Measurements from ENCODE around the gene CBLC. TPM values are rescaled to one million over a fixed set of nuclear protein-coding genes. Genes with fewer than 3 reads are reported as not detected.
A peak's percentile ranks its signal among the peaks of the same experiment; 100 is the strongest.
"Not testable (repeated sequence)": the region's sequence is repeated elsewhere in the genome, so short reads cannot be mapped to it uniquely, and the experiment has no call there.

CBLC gene
- total RNA-seq, 1 donor from 2014 or later = not detected

- H3K27me3 ChIP-seq (ENCODE audit: control insufficient read depth in 3 of 3, insufficient read depth in 3 of 3, low read length in 3 of 3); H3K36me3 ChIP-seq (ENCODE audit: control insufficient read depth in 3 of 3, insufficient read depth in 3 of 3, low read length in 3 of 3); H3K9me3 ChIP-seq (ENCODE audit: control insufficient read depth in 3 of 3, low read length in 3 of 3); H3K4me1 ChIP-seq (ENCODE audit: control insufficient read depth in 3 of 3, insufficient read depth in 3 of 3, low read length in 3 of 3); H3K9ac ChIP-seq (ENCODE audit: low read depth in 1 of 3, low read length in 3 of 3); H3K27ac ChIP-seq (ENCODE audit: low read depth, low read length); H3K4me3 ChIP-seq (ENCODE audit: low read length in 3 of 3): not testable (repeated sequence)
These were observed 55.2 kb downstream of the CBLC start for GRCh38 chr19:44832875-44833274.

GRCh38 chr19:44834399-44834798, 56.7 kb downstream of the CBLC start:
- H3K27ac ChIP-seq (ENCODE audit: low read depth, low read length); H3K9me3 ChIP-seq (ENCODE audit: control insufficient read depth in 3 of 3, low read length in 3 of 3); H3K9ac ChIP-seq (ENCODE audit: low read depth in 1 of 3, low read length in 3 of 3); H3K27me3 ChIP-seq (ENCODE audit: control insufficient read depth in 3 of 3, insufficient read depth in 3 of 3, low read length in 3 of 3); H3K4me1 ChIP-seq (ENCODE audit: control insufficient read depth in 3 of 3, insufficient read depth in 3 of 3, low read length in 3 of 3); H3K36me3 ChIP-seq (ENCODE audit: control insufficient read depth in 3 of 3, insufficient read depth in 3 of 3, low read length in 3 of 3); H3K4me3 ChIP-seq (ENCODE audit: low read length in 3 of 3): not testable (repeated sequence)

- H3K9ac ChIP-seq (ENCODE audit: low read depth in 1 of 3, low read length in 3 of 3) = no peak overlapping the region
- no peaks in the 10 kb centered on the region for H3K9me3 ChIP-seq (ENCODE audit: control insufficient read depth in 3 of 3, low read length in 3 of 3)
- no peaks in the 10 kb centered on the region for H3K27me3 ChIP-seq (ENCODE audit: control insufficient read depth in 3 of 3, insufficient read depth in 3 of 3, low read length in 3 of 3)
- no peak overlapping the region for H3K27ac ChIP-seq (ENCODE audit: low read depth, low read length)
- H3K4me3 ChIP-seq (ENCODE audit: low read length in 3 of 3) = no peak overlapping the region
- no peaks in the 10 kb centered on the region for H3K4me1 ChIP-seq (ENCODE audit: control insufficient read depth in 3 of 3, insufficient read depth in 3 of 3, low read length in 3 of 3)
- no peaks in the 10 kb centered on the region for H3K36me3 ChIP-seq (ENCODE audit: control insufficient read depth in 3 of 3, insufficient read depth in 3 of 3, low read length in 3 of 3)
These were observed 61.6 kb downstream of the CBLC start for GRCh38 chr19:44839276-44839675.

GRCh38 chr19:44840811-44841210, 63.1 kb downstream of the CBLC start:
- Histone ChIP-seq H3K27me3 (ENCODE audit: control insufficient read depth in 3 of 3, insufficient read depth in 3 of 3, low read length in 3 of 3) (no peaks in the 10 kb centered on the region), H3K27ac (ENCODE audit: low read depth, low read length) (no peak overlapping the region), H3K36me3 (ENCODE audit: control insufficient read depth in 3 of 3, insufficient read depth in 3 of 3, low read length in 3 of 3) (no peaks in the 10 kb centered on the region), H3K4me3 (ENCODE audit: low read length in 3 of 3) (no peak overlapping the region), H3K9ac (ENCODE audit: low read depth in 1 of 3, low read length in 3 of 3) (no peak overlapping the region), H3K4me1 (ENCODE audit: control insufficient read depth in 3 of 3, insufficient read depth in 3 of 3, low read length in 3 of 3) (peaks cover 8 to 10% (median 9%) of the 10 kb centered on the region in 3 donors), H3K9me3 (ENCODE audit: control insufficient read depth in 3 of 3, low read length in 3 of 3) (no peaks in the 10 kb centered on the region)

GRCh38 chr19:44841231-44841630, 63.5 kb downstream of the CBLC start:
- Histone ChIP-seq H3K9ac (ENCODE audit: low read depth in 1 of 3, low read length in 3 of 3) (no peak overlapping the region), H3K4me3 (ENCODE audit: low read length in 3 of 3) (no peak overlapping the region), H3K4me1 (ENCODE audit: control insufficient read depth in 3 of 3, insufficient read depth in 3 of 3, low read length in 3 of 3) (peaks cover 8 to 10% (median 9%) of the 10 kb centered on the region in 3 donors), H3K36me3 (ENCODE audit: control insufficient read depth in 3 of 3, insufficient read depth in 3 of 3, low read length in 3 of 3) (no peaks in the 10 kb centered on the region), H3K27ac (ENCODE audit: low read depth, low read length) (no peak overlapping the region), H3K9me3 (ENCODE audit: control insufficient read depth in 3 of 3, low read length in 3 of 3) (no peaks in the 10 kb centered on the region), H3K27me3 (ENCODE audit: control insufficient read depth in 3 of 3, insufficient read depth in 3 of 3, low read length in 3 of 3) (no peaks in the 10 kb centered on the region)

- Histone ChIP-seq H3K27ac (ENCODE audit: low read depth, low read length) (peak overlapping the region; percentile 46), H3K4me1 (ENCODE audit: control insufficient read depth in 3 of 3, insufficient read depth in 3 of 3, low read length in 3 of 3) (peaks cover 22 to 34% (median 30%) of the 10 kb centered on the region in 3 donors), H3K4me3 (ENCODE audit: low read length in 3 of 3) (peak overlapping the region; percentile 71 to 90 (median 73)), H3K9ac (ENCODE audit: low read depth in 1 of 3, low read length in 3 of 3) (peak overlapping the region in 2 of 3 donors; percentile 57 to 81), H3K9me3 (ENCODE audit: control insufficient read depth in 3 of 3, low read length in 3 of 3) (no peaks in the 10 kb centered on the region), H3K36me3 (ENCODE audit: control insufficient read depth in 3 of 3, insufficient read depth in 3 of 3, low read length in 3 of 3) (no peaks in the 10 kb centered on the region), H3K27me3 (ENCODE audit: control insufficient read depth in 3 of 3, insufficient read depth in 3 of 3, low read length in 3 of 3) (no peaks in the 10 kb centered on the region)
These were observed 67.6 kb downstream of the CBLC start for GRCh38 chr19:44845286-44845611.

GRCh38 chr19:44845612-44846454, 68.1 kb downstream of the CBLC start, which contains the start of gene NECTIN2:
Gene NECTIN2 (plus strand): TSS chr19:44846297. CDS start chr19:44846526, 229 bp downstream.
- peaks cover 23 to 34% (median 30%) of the 10 kb centered on the region in 3 donors for H3K4me1 ChIP-seq (ENCODE audit: control insufficient read depth in 3 of 3, insufficient read depth in 3 of 3, low read length in 3 of 3)

GRCh38 chr19:44846455-44847143, 68.9 kb downstream of the CBLC start:
- no peaks in the 10 kb centered on the region for H3K9me3 ChIP-seq (ENCODE audit: control insufficient read depth in 3 of 3, low read length in 3 of 3)
- peak overlapping the region; percentile 71 to 85 (median 79) for H3K4me3 ChIP-seq (ENCODE audit: low read length in 3 of 3)
- H3K9ac ChIP-seq (ENCODE audit: low read depth in 1 of 3, low read length in 3 of 3) = peak overlapping the region; percentile 86 to 94 (median 90)
- H3K36me3 ChIP-seq (ENCODE audit: control insufficient read depth in 3 of 3, insufficient read depth in 3 of 3, low read length in 3 of 3) = no peaks in the 10 kb centered on the region
- H3K27ac ChIP-seq (ENCODE audit: low read depth, low read length) = peak overlapping the region; percentile 89
- no peaks in the 10 kb centered on the region for H3K27me3 ChIP-seq (ENCODE audit: control insufficient read depth in 3 of 3, insufficient read depth in 3 of 3, low read length in 3 of 3)
- H3K4me1 ChIP-seq (ENCODE audit: control insufficient read depth in 3 of 3, insufficient read depth in 3 of 3, low read length in 3 of 3) = peaks cover 26 to 34% (median 30%) of the 10 kb centered on the region in 3 donors

More at GRCh38 chr19:44845612-44846454, 68.1 kb downstream of the CBLC start, which contains the start of gene NECTIN2:
- Histone ChIP-seq H3K4me3 (ENCODE audit: low read length in 3 of 3) (peak within 1 kb of the TSS; percentile 71 to 90 (median 85)), H3K9me3 (ENCODE audit: control insufficient read depth in 3 of 3, low read length in 3 of 3) (no peaks in the 10 kb centered on the region), H3K36me3 (ENCODE audit: control insufficient read depth in 3 of 3, insufficient read depth in 3 of 3, low read length in 3 of 3) (no peaks in the 10 kb centered on the region), H3K27ac (ENCODE audit: low read depth, low read length) (peak within 1 kb of the TSS; percentile 89), H3K9ac (ENCODE audit: low read depth in 1 of 3, low read length in 3 of 3) (peak within 1 kb of the TSS; percentile 86 to 94 (median 90)), H3K27me3 (ENCODE audit: control insufficient read depth in 3 of 3, insufficient read depth in 3 of 3, low read length in 3 of 3) (no peaks in the 10 kb centered on the region)

GRCh38 chr19:44847144-44848035, 69.7 kb downstream of the CBLC start:
- Histone ChIP-seq H3K4me1 (ENCODE audit: control insufficient read depth in 3 of 3, insufficient read depth in 3 of 3, low read length in 3 of 3) (peaks cover 26 to 34% (median 30%) of the 10 kb centered on the region in 3 donors), H3K9me3 (ENCODE audit: control insufficient read depth in 3 of 3, low read length in 3 of 3) (no peaks in the 10 kb centered on the region), H3K4me3 (ENCODE audit: low read length in 3 of 3) (peak overlapping the region; percentile 71 to 85 (median 79)), H3K27ac (ENCODE audit: low read depth, low read length) (peak overlapping the region; percentile 89), H3K36me3 (ENCODE audit: control insufficient read depth in 3 of 3, insufficient read depth in 3 of 3, low read length in 3 of 3) (no peaks in the 10 kb centered on the region), H3K9ac (ENCODE audit: low read depth in 1 of 3, low read length in 3 of 3) (peak overlapping the region; percentile 86 to 94 (median 88)), H3K27me3 (ENCODE audit: control insufficient read depth in 3 of 3, insufficient read depth in 3 of 3, low read length in 3 of 3) (no peaks in the 10 kb centered on the region)

Data from skeletal muscle tissue (tissue), 4 donors.